GM18867 (cell line): ENCODE results near the gene HOXB2.

ENCODE experiments used
- ATAC-seq: cut with Tn5 transposase; IDR thresholded peaks from one replicate; pipeline ENCODE4 v1.9.1; 2021; ENCODE audit warnings: mild to moderate bottlenecking, moderate library complexity; ENCODE audit not compliant: unreplicated experiment

Gene HOXB2

GRCh38 chr17:48494335-48494734 lies 50.6 kb downstream of the HOXB2 start:
- ATAC-seq, result no peak
